ENCODE data around the gene VANGL1. TPM values are rescaled to one million over a fixed set of nuclear protein-coding genes. Genes with fewer than 3 reads are reported as not detected.

The VANGL1 gene
- total RNA-seq, 1 donor from 2014 or later = 13.8 TPM

DNA sequence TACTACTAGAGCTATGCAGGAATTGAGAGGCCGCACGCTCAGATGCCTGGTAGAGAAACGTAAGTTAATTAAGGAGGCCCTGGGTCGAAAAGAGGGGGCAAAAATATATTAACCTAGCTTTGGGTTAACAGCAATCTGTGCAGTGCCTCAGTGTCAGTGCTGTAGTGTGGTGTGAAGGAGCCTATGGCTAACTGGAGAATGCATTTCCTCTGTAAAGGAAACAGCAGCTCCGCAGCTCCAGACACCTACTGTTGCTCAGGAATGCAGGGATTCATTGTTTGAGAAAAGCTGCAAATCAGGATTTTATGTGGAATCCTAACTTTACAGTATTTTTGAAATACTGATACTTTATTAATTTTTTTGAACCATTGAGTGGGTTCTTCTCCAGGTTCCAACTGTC lies 18.4 kb downstream of the VANGL1 start:
- peaks cover 30% of the 10 kb centered on the region for H3K36me3 Mint-ChIP-seq (ENCODE audit: low read depth, unreplicated experiment)
- H3K36me3 ChIP-seq (ENCODE audit: insufficient read depth, low read length) = peaks cover 9% of the 10 kb centered on the region

GRCh38 chr1:115661157-115661556 lies 19.4 kb downstream of the VANGL1 start:
- no peak for DNase-seq (ENCODE audit: low read depth)
- peaks cover 11% of the 10 kb centered on the region for H3K4me1 Mint-ChIP-seq (ENCODE audit: low read depth, unreplicated experiment)
- Histone ChIP-seq H3K79me2 (ENCODE audit: insufficient read depth, low read length) (peaks cover 32% of the 10 kb centered on the region), H3K9me3 (ENCODE audit: insufficient read depth, low read depth, low read length) (no peaks in the 10 kb centered on the region), H3K4me1 (ENCODE audit: insufficient read depth, low read length) (no peaks in the 10 kb centered on the region), H3K27me3 (ENCODE audit: insufficient read depth, low read length) (no peaks in the 10 kb centered on the region), H3K4me3 (ENCODE audit: insufficient read depth, low read depth, low read length) (no peak overlapping the region), H2AFZ (ENCODE audit: low read depth, low read length) (no peak overlapping the region), H3K9ac (ENCODE audit: low read length) (no peak overlapping the region), H4K20me1 (ENCODE audit: insufficient read depth, low read length) (peaks cover 16% of the 10 kb centered on the region), H3K36me3 (ENCODE audit: insufficient read depth, low read length) (peaks cover 15% of the 10 kb centered on the region), H3K4me2 (ENCODE audit: low read length) (no peak overlapping the region), H3K27ac (ENCODE audit: low read depth, low read length) (no peak overlapping the region)
- H3K9me3 Mint-ChIP-seq (ENCODE audit: unreplicated experiment) = no peaks in the 10 kb centered on the region
- no peaks in the 10 kb centered on the region for H3K27me3 Mint-ChIP-seq (ENCODE audit: low read depth, unreplicated experiment)
- TF ChIP-seq, protein P1, sequence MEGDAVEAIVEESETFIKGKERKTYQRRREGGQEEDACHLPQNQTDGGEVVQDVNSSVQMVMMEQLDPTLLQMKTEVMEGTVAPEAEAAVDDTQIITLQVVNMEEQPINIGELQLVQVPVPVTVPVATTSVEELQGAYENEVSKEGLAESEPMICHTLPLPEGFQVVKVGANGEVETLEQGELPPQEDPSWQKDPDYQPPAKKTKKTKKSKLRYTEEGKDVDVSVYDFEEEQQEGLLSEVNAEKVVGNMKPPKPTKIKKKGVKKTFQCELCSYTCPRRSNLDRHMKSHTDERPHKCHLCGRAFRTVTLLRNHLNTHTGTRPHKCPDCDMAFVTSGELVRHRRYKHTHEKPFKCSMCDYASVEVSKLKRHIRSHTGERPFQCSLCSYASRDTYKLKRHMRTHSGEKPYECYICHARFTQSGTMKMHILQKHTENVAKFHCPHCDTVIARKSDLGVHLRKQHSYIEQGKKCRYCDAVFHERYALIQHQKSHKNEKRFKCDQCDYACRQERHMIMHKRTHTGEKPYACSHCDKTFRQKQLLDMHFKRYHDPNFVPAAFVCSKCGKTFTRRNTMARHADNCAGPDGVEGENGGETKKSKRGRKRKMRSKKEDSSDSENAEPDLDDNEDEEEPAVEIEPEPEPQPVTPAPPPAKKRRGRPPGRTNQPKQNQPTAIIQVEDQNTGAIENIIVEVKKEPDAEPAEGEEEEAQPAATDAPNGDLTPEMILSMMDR (IDR thresholded peaks at IDR 0.05; ENCODE audit: insufficient read depth, low read depth, low read length) = no peak
- no peak for TF ChIP-seq EZH2 (IDR thresholded peaks at IDR 0.05; ENCODE audit: insufficient read depth, low read length)
- H3K36me3 Mint-ChIP-seq (ENCODE audit: low read depth, unreplicated experiment) = peaks cover 37% of the 10 kb centered on the region
- FAIRE-seq = no peak
- H3K27ac Mint-ChIP-seq (ENCODE audit: unreplicated experiment) = no peak overlapping the region
- no peak overlapping the region for H3K4me3 Mint-ChIP-seq (ENCODE audit: unreplicated experiment)

More for the DNA sequence above, 18.4 kb downstream of the VANGL1 start:
- Histone ChIP-seq H3K9me3 (ENCODE audit: insufficient read depth, low read depth, low read length) (no peaks in the 10 kb centered on the region), H3K27ac (ENCODE audit: low read depth, low read length) (no peak overlapping the region), H2AFZ (ENCODE audit: low read depth, low read length) (no peak overlapping the region), H3K27me3 (ENCODE audit: insufficient read depth, low read length) (no peaks in the 10 kb centered on the region), H3K79me2 (ENCODE audit: insufficient read depth, low read length) (peaks cover 33% of the 10 kb centered on the region), H3K4me3 (ENCODE audit: insufficient read depth, low read depth, low read length) (no peak overlapping the region), H4K20me1 (ENCODE audit: insufficient read depth, low read length) (peaks cover 16% of the 10 kb centered on the region), H3K4me2 (ENCODE audit: low read length) (no peak overlapping the region), H3K9ac (ENCODE audit: low read length) (no peak overlapping the region), H3K4me1 (ENCODE audit: insufficient read depth, low read length) (peaks cover 1% of the 10 kb centered on the region)
- H3K4me1 Mint-ChIP-seq (ENCODE audit: low read depth, unreplicated experiment) = peaks cover 16% of the 10 kb centered on the region
- DNase-seq (ENCODE audit: low read depth) (no peak), FAIRE-seq (no peak)
- H3K27ac Mint-ChIP-seq (ENCODE audit: unreplicated experiment) = no peak overlapping the region
- TF ChIP-seq, protein P1 (IDR thresholded peaks at IDR 0.05; ENCODE audit: insufficient read depth, low read depth, low read length) = no peak
- no peak for TF ChIP-seq EZH2 (IDR thresholded peaks at IDR 0.05; ENCODE audit: insufficient read depth, low read length)
- no peaks in the 10 kb centered on the region for H3K27me3 Mint-ChIP-seq (ENCODE audit: low read depth, unreplicated experiment)
- no peaks in the 10 kb centered on the region for H3K9me3 Mint-ChIP-seq (ENCODE audit: unreplicated experiment)
- H3K4me3 Mint-ChIP-seq (ENCODE audit: unreplicated experiment) = no peak overlapping the region

DNA sequence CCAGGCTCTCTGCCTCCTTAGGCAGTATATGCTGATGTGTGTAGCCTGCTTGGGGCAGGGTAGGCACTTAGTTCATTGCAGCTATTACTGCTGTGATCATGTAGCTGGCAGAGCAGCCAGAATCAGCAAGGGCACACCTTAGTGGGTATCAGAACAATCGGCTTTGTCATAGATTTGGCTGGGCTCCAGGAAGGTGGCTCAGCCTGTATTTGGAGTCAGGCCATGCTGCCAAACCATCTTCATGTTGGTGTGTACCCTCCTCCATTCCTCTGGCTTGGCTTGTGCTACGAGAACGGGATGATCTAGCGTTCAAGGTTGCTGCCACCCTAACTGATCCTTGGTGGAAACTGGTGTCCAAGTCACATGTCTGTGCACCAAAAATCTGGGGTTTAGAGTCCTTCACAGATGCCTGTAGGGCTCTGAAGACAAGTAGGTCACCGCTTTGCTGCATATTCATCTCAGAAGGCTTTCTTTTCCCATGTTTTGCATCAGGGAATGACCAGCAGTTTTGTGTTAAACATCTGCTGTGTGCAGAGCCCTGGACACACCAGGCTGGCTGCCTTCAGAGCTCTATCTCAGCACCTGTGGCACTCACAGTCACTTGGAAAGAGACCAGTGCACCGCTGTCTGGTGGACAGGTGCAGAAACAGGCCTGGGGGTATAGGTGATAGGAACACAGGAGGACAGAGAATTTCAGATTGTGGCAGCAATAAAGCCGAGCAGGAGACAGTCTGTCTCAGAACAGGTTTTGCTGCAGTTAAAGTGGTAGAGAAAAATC lies 23.7 kb downstream of the VANGL1 start:
- Mint-ChIP-seq H3K27me3 (ENCODE audit: low read depth, unreplicated experiment) (no peaks in the 10 kb centered on the region), H3K4me3 (ENCODE audit: unreplicated experiment) (no peak overlapping the region), H3K36me3 (ENCODE audit: low read depth, unreplicated experiment) (peaks cover 36% of the 10 kb centered on the region), H3K27ac (ENCODE audit: unreplicated experiment) (no peak overlapping the region), H3K4me1 (ENCODE audit: low read depth, unreplicated experiment) (peaks cover 24% of the 10 kb centered on the region), H3K9me3 (ENCODE audit: unreplicated experiment) (peaks cover 4% of the 10 kb centered on the region)
- H3K4me1 ChIP-seq (ENCODE audit: insufficient read depth, low read length) = peaks cover 22% of the 10 kb centered on the region
- H3K9me3 ChIP-seq (ENCODE audit: insufficient read depth, low read depth, low read length) = peaks cover 9% of the 10 kb centered on the region
- H3K4me3 ChIP-seq (ENCODE audit: insufficient read depth, low read depth, low read length) = no peak overlapping the region
- TF ChIP-seq, protein P1 (IDR thresholded peaks at IDR 0.05; ENCODE audit: insufficient read depth, low read depth, low read length) = no peak
- no peak for TF ChIP-seq EZH2 (IDR thresholded peaks at IDR 0.05; ENCODE audit: insufficient read depth, low read length)
- no peak overlapping the region for H3K27ac ChIP-seq (ENCODE audit: low read depth, low read length)
- no peak for FAIRE-seq
- H4K20me1 ChIP-seq (ENCODE audit: insufficient read depth, low read length) = no peaks in the 10 kb centered on the region
- DNase-seq (ENCODE audit: low read depth) = no peak
- H3K4me2 ChIP-seq (ENCODE audit: low read length) = no peak overlapping the region
- no peak overlapping the region for H3K9ac ChIP-seq (ENCODE audit: low read length)
- peaks cover 16% of the 10 kb centered on the region for H3K36me3 ChIP-seq (ENCODE audit: insufficient read depth, low read length)
- peaks cover 17% of the 10 kb centered on the region for H3K79me2 ChIP-seq (ENCODE audit: insufficient read depth, low read length)
- no peak overlapping the region for H2AFZ ChIP-seq (ENCODE audit: low read depth, low read length)
- no peaks in the 10 kb centered on the region for H3K27me3 ChIP-seq (ENCODE audit: insufficient read depth, low read length)
